Gastrocnemius medialis (tissue), 4 donors: Measurements from ENCODE around the gene UBE2M. TPM values are rescaled to one million over a fixed set of nuclear protein-coding genes. Genes with fewer than 3 reads are reported as not detected.
"Not testable (repeated sequence)": the region's sequence is repeated elsewhere in the genome, so short reads cannot be mapped to it uniquely, and the experiment has no call there.

ENCODE experiments used
- ATAC-seq, 2 donors: fragments of 150-250 bp; one replicate each; pipeline ENCODE4 v1.9.1; 2016
- DNase-seq, 2 donors: peaks; one replicate each; pipeline ENCODE4 v3.0.0-alpha.2; 2019
- H3K27ac ChIP-seq, 4 donors: fragments of 200-600 bp; sonication (generic); 1 replicate in 1 of 4; 2 replicates in 3 of 4; pipeline ENCODE4 v1.5.1; 2016 to 2018; ENCODE audit warnings: mild to moderate bottlenecking in 2 of 4, moderate library complexity in 1 of 4
- H3K27me3 ChIP-seq, 3 donors: fragments of 200-600 bp; sonication (generic) in 2 of 3; 1 replicate in 1 of 3; 2 replicates in 2 of 3; pipeline versions ENCODE4 v1.5.1 to v1.6.0; 2016 to 2019; ENCODE audit warnings: mild to moderate bottlenecking in 1 of 3, moderate library complexity in 1 of 3
- H3K36me3 ChIP-seq, 2 donors: fragments of 200-600 bp; sonication (generic) in 1 of 2; one replicate each; pipeline ENCODE4 v1.5.1; 2017 to 2018
- H3K4me1 ChIP-seq, 2 donors: fragments of 200-600 bp; sonication (generic) in 1 of 2; one replicate each; pipeline ENCODE4 v1.5.1; 2016 to 2017; ENCODE audit warnings: mild to moderate bottlenecking in 2 of 2
- H3K4me3 ChIP-seq, 4 donors: fragments of 200-600 bp; sonication (generic) in 3 of 4; 1 replicate in 1 of 4; 2 replicates in 3 of 4; pipeline ENCODE4 v1.5.1; 2016 to 2019; ENCODE audit warnings: mild to moderate bottlenecking in 2 of 4
- H3K9me3 ChIP-seq, 3 donors: fragments of 200-600 bp; sonication (generic) in 2 of 3; 1 replicate in 1 of 3; 2 replicates in 2 of 3; pipeline ENCODE4 v1.5.1; 2016 to 2019
- POLR2A ChIP-seq, 2 donors: fragments of 450-650 bp; IDR thresholded peaks; one replicate each; pipeline ENCODE4 v1.6.1; 2017; ENCODE audit warnings: antibody characterized with exemption in 2 of 2, mild to moderate bottlenecking in 2 of 2, moderate library complexity in 2 of 2
- in situ Hi-C, 4 donors: fragments of 200-750 bp; cut with MboI; loops; one replicate each; pipeline versions ENCODE4 v1.15.0 to v1.8.0; 2017; ENCODE audit warnings: low sequenced_read_pairs in 4 of 4
- intact Hi-C: fragments of 100-400 bp; cut with DNase I; formaldehyde crosslinking; loops from one replicate; pipeline ENCODE4 v1.15.1; 2023; ENCODE audit warnings: low total_unique reads
- total RNA-seq, 4 donors: library from RNA; depleted of rRNA; stranded (reverse); fragments of >200 nt; gene quantifications; one replicate each; pipeline versions ENCODE4 v1.1.0 to v1.2.3, GENCODE V29; 2016
- TF ChIP-seq, protein P1 (sequence below), 5 experiments: fragments of 450-650 bp in 3 of 5; fragments of 200-600 bp in 2 of 5; sonication (generic) in 2 of 5; IDR thresholded peaks in 4 of 5; conservative IDR thresholded peaks in 1 of 5; 1 replicate in 4 of 5; 2 replicates in 1 of 5; pipeline ENCODE4 v1.5.1; 2016 to 2019; ENCODE audit warnings: antibody characterized with exemption in 5 of 5, mild to moderate bottlenecking in 3 of 5, moderate library complexity in 3 of 5

Gene UBE2M
- total RNA-seq, 4 donors from 2014 or later = 23.5 to 74.5 (median 41.6) TPM

DNA sequence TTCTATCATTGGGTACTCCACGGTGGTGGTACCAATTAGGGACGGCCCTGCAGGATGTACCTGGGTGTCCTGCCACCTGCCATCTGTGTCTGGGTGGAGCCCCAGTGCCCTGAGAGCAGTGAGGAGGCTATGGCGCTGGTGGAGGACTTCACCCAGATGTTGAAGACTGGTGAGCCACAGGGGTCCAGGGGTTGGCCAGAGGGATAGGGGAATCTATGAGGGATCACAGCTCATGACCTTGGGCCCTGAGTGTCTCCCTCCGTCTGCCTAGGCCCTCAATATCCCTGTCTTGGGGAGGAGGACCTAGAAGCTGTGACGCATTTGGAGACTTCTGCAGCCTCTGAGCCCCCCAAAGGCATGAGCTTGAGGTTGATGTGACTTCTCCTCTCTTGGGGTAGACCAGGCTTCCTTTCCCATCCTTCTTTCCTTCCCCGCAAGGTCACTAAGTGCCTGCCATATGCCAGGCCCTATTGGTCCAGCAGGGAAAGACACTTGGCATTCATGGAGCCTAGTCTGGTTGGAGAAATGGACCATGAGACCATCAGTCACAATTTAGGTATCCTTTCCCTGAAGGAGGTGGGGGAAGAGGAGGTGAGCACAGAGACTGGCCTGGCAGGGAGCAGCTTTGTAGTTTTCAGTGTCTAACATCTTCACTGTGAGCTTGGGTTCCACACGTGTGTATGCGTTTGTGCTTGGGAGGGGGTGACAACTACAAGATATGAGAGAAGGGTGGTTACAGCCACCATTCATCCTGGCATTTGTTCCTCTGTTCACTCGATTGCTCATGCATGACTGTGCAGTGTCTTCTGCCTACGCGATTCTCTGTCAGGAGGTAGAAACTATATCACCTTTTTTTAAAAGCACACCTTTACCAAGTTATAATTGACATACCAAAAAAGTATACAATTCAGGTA, 19.9 kb upstream of the UBE2M start:
- no peaks in the 10 kb centered on the region for H3K27me3 ChIP-seq
- no peak overlapping the region for H3K4me3 ChIP-seq
- DNase-seq (peak in 1 of 2 donors; percentile 10), ATAC-seq (no peak)
- TF ChIP-seq POLR2A (IDR thresholded peaks at IDR 0.05) = no peak
- TF ChIP-seq, protein P1, sequence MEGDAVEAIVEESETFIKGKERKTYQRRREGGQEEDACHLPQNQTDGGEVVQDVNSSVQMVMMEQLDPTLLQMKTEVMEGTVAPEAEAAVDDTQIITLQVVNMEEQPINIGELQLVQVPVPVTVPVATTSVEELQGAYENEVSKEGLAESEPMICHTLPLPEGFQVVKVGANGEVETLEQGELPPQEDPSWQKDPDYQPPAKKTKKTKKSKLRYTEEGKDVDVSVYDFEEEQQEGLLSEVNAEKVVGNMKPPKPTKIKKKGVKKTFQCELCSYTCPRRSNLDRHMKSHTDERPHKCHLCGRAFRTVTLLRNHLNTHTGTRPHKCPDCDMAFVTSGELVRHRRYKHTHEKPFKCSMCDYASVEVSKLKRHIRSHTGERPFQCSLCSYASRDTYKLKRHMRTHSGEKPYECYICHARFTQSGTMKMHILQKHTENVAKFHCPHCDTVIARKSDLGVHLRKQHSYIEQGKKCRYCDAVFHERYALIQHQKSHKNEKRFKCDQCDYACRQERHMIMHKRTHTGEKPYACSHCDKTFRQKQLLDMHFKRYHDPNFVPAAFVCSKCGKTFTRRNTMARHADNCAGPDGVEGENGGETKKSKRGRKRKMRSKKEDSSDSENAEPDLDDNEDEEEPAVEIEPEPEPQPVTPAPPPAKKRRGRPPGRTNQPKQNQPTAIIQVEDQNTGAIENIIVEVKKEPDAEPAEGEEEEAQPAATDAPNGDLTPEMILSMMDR (IDR thresholded peaks at IDR 0.05 in 4 of 5, conservative IDR thresholded peaks at IDR 0.05 in 1 of 5) = no peak
- peaks cover 12 to 18% of the 10 kb centered on the region in 2 donors for H3K4me1 ChIP-seq
- intact Hi-C loops (no loop called here), in situ Hi-C loops (no loop called here)
- H3K9me3 ChIP-seq = no peaks in the 10 kb centered on the region
- H3K27ac ChIP-seq = no peak overlapping the region
- H3K36me3 ChIP-seq = peaks cover 0 to 16% of the 10 kb centered on the region in 2 donors

DNA sequence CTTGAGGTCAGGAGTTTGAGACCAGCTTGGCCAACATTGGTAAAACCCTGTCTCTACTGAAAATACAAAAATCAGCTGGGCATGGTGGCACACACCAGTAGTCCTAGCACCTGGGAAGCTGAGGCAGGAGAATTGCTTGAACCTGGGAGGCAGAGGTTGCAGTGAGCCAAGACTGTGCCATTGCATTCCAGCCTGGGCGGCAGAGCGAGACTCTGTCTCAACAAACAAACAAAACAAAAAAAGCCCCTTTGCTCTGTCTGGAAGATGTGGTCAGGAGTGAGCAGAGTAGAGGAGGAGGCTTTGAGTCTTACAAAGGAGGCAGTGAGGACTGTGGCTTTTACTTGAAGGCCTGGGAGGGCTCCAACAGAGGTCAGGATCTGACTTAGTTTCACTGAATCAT, 19.2 kb upstream of the UBE2M start:
- H3K36me3 ChIP-seq, in situ Hi-C loops, intact Hi-C loops, H3K27ac ChIP-seq, ATAC-seq, DNase-seq, H3K9me3 ChIP-seq, H3K4me3 ChIP-seq, H3K27me3 ChIP-seq: not testable (repeated sequence)
- peaks cover 12 to 18% of the 10 kb centered on the region in 2 donors for H3K4me1 ChIP-seq

DNA sequence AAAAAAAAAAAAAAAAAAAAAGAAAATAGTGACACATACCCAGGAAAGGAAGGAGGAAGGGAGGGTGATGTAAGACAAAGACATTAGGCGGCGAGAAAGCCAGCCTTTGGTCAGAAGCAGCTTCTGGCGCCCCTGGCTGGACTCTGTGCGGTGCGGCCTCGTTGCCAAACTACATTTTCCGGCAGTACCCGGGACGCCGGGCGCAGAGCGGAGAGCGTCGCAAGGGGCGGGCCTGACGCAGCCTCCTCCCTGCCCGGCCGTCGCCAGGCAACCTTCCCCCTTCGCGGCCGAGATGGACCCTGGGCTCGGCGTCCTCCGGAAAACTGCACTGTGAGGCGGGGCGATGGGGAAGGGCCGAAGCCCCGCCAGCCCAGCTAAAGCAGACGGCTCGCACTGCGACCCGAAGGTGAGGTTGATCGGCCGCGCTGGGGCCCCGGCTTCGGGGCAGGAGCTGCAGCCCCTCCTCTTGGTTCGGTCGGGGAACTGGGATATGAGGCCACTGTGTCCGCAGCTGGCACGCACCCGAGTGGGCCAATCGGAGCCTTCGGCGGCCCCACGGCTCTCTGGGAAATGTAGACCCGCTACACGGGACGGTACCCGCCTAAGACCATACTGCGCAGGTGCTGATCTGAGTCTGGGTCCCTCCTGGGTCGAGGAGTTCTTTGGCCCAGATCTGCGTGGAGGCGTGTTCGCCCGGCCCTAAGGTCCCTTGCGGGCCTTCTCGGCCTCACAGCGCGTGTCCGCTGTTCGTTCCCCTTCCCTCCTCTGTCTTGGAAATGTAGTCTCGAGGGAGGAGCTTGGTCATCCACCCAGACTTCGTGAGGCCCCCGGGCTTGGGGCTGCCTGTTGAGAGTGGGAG, 17.0 kb upstream of the UBE2M start:
- Histone ChIP-seq H3K36me3 (peaks cover 0 to 11% of the 10 kb centered on the region in 2 donors), H3K4me1 (peaks cover 18 to 24% of the 10 kb centered on the region in 2 donors), H3K27ac (peak overlapping the region; percentile 95 to 99 (median 98)), H3K27me3 (no peaks in the 10 kb centered on the region), H3K9me3 (no peaks in the 10 kb centered on the region), H3K4me3 (peak overlapping the region; percentile 87 to 98 (median 92))
- intact Hi-C loops (loop anchor here (1.0 kb wide), 2 partner anchors 76 to 167 kb away; partner anchors contain the start of gene ZNF584), in situ Hi-C loops (no loop called here)
- TF ChIP-seq, protein P1 (IDR thresholded peaks at IDR 0.05 in 4 of 5, conservative IDR thresholded peaks at IDR 0.05 in 1 of 5) = peak in 1 of 5 experiments; percentile 8
- peak; percentile 56 to 71 for TF ChIP-seq POLR2A (IDR thresholded peaks at IDR 0.05)
- peak; percentile 49 to 59 for ATAC-seq
- peak; percentile 75 to 79 for DNase-seq

DNA sequence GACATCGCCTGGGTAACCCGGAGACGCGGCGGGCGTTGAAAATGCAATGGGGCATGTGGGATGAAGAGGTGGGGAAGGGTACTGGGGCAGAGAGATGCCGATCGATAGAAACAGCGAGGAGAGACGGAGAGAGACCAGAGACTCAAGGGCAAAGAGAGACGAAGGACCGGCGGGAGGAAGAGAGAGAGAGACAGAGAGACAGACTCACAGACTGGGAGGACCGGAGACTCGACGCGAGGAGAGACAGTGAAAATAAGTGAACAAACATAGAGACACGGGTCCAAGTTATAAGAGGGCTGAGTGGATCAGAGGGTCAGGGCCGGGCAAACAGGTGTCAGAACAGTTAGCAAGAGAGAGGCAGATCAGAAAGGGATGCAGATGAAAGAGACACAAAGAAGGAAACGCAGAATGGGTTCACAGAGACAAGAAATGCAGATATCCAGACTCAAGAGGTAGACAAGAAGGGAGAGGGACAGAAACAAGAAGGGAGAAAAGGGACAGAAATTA, 15.3 kb upstream of the UBE2M start:
- Histone ChIP-seq H3K9me3 (no peaks in the 10 kb centered on the region), H3K36me3 (peaks cover 0 to 22% of the 10 kb centered on the region in 2 donors), H3K27me3 (no peaks in the 10 kb centered on the region), H3K4me3 (peak overlapping the region; percentile 70 to 85 (median 76)), H3K4me1 (peaks cover 18 to 24% of the 10 kb centered on the region in 2 donors), H3K27ac (peak overlapping the region; percentile 95 to 99 (median 98))
- in situ Hi-C loops = no loop called here
- intact Hi-C loops = loop anchor here (1.0 kb wide), 3 partner anchors 14 to 29 kb away; partner anchors contain the start of genes CHMP2A and TRIM28
- peak in 1 of 2 donors; percentile 0 for ATAC-seq
- DNase-seq = no peak
- TF ChIP-seq, protein P1 (IDR thresholded peaks at IDR 0.05 in 4 of 5, conservative IDR thresholded peaks at IDR 0.05 in 1 of 5) = no peak
- TF ChIP-seq POLR2A (IDR thresholded peaks at IDR 0.05) = no peak
